ENCODE results near the gene METTL4.
A peak's percentile ranks its signal among the peaks of the same experiment; 100 is the strongest.
"Not testable (repeated sequence)": the region's sequence is repeated elsewhere in the genome, so short reads cannot be mapped to it uniquely, and the experiment has no call there.

The METTL4 gene

DNA sequence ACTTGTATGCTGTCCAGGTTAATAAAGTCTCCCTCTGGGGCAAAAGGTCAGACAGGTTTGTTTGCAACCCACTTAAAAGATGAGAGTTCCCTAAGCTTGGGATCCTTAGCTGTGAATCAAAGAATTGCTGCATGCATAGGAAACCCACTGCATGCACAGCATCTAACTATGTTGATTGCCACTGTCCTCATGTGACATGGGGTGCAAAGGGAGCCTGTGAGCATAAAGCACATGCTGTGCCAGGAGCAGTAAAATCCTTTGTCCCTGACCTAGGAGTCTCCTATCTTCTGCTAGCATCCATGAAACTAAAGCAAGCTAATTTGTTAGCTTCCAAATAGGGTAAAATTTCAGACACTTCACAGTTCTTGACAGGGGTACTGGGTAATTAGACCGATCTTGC lies 13.8 kb downstream of the METTL4 start:
- DNase-seq: no peak

DNA sequence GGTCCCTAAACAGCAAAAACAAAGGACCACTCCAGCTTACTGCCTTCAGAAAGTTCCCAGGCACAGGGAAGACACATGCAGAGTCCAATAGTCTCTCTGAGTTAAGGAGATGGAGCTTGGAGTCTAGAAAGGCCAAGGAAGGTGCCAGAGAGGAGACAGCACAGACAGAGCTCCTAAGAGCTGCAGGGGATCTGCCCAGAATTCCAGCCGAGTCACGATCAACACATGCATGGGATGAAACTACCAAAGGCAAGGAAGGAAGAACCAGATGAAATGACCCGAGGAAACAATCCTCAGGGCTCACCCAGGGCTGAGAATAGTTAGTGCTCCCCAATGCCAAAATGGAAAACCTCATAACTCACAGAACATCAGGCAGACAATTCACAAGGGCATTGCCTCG lies 15.4 kb downstream of the METTL4 start:
- DNase-seq: no peak

GRCh38 chr18:2554696-2555095 lies 16.6 kb downstream of the METTL4 start:
- no peak for DNase-seq

DNA sequence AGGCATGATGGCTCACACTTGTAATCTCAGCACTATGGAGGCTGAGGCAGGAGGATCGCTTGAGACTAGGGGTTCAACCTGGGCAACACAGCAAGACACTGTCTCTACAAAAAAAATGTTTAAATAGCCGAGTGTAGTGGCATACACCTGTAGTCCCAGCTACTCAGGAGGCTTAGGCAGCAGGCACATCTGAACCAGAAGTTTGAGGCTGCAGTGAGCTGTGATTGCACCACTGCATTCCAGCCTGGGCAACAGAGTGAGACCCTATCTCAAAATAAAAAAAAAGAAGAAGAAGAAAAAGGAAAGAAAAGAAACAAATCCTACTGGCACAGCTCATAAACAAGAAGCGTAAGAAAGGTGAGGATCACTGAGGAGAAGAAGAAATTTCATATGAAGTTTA lies 19.9 kb downstream of the METTL4 start:
- no peak for DNase-seq

DNA sequence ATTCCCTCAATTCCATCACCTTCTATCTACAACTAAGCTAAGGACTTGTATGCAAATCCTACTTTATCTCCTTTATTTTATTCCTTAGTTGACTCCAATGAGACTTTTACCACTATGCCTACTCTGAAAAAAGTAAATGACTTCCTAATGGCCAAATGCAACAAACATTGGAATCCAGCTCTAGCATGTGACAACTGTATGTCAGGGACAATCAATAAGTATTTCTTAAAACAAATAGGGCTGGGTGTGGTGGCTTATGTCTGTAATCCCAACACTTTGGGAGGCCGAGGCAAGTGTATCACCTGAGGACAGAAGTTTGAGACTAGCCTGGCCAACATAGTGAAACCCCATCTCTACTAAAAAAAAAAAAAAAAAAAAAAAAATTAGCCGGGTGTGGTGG lies 21.8 kb downstream of the METTL4 start:
- DNase-seq: no peak

DNA sequence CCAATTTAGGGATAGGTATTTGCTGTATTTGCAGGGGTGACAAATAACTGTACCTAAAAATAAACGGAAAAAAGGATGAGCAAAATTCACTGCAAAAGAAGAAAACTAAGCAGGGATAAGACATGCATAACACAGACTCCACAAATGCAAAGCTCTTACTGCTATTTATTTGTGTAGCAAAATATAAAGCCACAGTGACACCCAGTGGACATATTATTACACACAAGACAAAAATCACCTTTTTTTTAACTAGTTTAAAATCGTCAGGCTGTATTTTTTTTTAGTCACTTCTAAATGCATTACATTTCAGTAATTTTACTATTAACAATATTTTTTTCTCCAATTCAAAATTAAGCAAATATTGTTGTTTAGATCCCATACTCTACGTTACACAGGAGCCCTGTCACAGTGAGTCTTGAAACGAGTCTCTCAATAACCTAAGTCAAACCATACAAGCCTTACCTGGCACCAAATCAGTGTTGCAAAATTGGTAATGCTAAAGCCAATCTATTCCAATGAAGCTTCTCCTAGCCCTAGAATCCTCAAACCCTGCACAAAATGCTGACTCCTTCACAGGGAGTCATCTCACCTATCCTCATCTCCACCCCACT lies 23.7 kb downstream of the METTL4 start:
- DNase-seq: peak; percentile 16

DNA sequence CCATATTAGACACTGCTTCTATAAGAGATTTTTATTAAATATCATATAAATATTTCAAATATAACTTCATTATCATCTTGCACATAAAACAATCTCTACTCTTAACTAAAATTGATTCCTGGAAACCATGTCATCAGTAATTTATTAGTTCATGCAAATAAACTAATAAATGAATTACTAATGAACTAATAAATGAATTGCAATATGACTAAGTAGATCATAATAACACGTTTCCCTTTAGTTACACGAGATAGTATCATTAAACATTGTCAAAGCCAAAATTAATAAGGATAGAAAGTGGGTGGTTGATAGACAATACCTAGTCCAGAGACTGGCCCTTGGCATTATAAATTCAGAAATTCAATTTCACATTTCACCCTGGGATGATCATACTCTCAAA lies 26.1 kb downstream of the METTL4 start:
- DNase-seq: no peak

- peak; percentile 20 for DNase-seq
Observed at GRCh38 chr18:2541925-2542563, 29.3 kb downstream of the METTL4 start.

- DNase-seq: no peak
Observed at GRCh38 chr18:2540575-2540974, 30.7 kb downstream of the METTL4 start.

DNA sequence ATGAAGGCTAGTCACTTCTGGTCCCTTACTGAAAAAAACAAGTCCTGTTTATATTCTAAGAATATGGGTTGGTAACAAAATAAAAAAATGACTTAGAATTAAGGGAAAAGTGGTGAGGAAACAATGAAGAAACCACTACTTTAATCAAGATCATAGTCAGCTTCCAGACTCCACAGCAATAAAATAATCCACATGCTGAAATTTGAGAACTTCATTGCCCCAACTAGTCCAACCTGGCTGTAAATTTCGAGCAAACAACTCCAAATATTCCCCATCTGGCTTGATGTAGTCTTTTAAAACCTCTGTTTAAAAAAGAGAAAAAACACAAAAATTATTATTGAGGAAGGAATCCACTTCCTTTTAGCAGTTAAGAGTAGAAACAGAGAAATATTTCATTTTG lies 32.5 kb downstream of the METTL4 start:
- no peak for DNase-seq

GRCh38 chr18:2538236-2538635 lies 33.1 kb downstream of the METTL4 start:
- no peak for DNase-seq

GRCh38 chr18:2537296-2537695 lies 34.0 kb downstream of the METTL4 start:
- no peak for DNase-seq

- DNase-seq: no peak
Observed at GRCh38 chr18:2536493-2536892, 34.8 kb downstream of the METTL4 start.

DNA sequence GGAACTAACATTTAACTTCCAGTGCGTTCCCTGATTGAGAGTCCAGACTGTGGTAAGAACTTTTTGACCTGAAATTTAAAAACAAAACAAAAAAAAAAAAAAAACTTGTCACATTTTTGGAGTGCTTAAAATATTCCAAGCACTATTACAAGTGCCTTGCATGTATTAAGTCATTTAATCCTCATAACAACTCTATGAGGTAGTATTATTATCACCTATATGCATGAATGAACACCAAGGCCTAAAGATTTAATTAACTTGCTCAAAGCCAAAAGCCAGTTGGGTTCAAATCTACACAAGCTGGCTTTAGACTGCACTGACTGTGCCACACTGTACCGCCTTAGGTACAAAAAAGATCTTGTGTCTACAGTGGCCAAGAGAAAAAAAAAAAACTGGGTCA lies 35.2 kb downstream of the METTL4 start:
- no peak for DNase-seq

DNA sequence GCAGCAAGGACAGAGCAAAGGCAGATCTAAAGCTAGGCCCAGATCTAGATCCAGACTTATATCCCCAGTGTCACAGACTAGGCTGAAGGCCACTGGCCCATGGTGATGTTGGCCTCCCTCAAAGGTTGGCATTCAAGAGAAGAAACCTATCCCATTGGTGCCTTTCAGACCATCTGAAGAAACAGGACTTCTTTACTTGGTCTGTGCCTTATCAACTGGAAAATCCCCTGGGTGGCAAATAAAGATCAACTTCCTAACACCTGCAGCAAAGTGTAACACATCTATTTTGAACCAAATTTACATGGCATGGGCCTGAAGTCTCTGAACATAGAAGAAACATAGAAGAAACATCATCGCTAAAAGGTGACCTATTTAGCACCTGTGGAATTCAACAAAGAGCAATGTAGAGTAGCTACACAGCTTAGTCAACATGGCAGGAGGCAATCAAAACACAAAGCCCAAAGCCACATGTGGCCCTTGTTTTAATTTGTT lies 35.8 kb downstream of the METTL4 start:
- DNase-seq: no peak

- DNase-seq: no peak
Observed at GRCh38 chr18:2534906-2535305, 36.4 kb downstream of the METTL4 start.

DNA sequence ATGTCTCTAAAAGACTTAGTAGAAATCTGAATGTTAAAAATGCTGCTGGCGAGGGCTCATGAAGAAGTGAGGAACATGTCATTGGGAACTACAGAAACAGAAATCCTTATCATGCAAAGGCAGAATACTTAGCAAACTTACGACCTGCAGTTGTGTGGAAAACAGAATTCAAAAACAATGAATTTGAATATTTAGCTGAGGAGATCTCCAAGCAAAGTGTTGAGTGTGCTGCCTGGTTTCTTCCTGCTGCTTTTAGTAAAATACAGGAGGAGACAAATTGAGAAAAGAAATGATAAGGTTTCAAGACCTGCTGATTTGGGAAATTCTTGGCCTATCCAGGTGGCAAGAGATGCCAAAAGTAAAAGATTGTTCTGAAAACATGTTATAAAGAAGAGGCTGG lies 38.5 kb downstream of the METTL4 start:
- DNase-seq: no peak

DNA sequence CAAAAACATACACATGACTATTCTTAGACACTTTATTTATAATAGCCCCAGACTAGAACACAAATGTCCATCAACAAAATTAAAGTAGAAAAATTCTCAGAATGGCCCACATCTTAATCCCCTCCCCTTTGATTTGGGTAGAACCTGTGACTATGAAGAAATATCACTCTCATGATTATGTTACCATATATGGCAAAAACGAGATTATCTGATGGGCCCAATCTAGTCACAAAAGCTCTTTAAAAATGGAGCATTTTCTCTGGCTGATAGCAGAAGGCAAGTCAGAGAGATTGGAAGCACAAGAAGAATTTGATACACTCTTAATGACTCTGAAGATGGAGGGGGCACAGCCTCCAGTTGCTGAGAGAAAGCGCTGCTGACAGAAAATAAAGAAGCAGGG lies 39.6 kb downstream of the METTL4 start:
- DNase-seq: no peak

DNA sequence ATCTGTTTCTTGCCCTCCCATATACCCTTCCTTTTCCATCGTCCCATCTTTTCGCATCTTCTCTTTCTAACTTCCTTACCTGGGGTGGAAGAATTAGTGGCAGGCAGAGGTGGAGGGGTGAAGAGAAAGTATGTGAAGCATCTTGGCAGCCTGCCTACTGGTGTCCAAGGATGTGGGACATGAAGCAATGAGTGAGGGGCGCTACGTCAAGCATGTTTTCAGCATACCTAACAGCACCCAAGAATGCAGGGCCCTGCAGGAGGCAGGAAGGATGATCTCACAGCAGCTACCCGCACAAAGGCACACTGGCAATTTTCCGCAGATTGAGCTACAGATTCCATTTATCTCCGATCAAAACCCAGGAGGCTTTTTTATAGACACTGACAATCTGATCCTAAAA lies 42.2 kb downstream of the METTL4 start:
- no peak for DNase-seq

DNA sequence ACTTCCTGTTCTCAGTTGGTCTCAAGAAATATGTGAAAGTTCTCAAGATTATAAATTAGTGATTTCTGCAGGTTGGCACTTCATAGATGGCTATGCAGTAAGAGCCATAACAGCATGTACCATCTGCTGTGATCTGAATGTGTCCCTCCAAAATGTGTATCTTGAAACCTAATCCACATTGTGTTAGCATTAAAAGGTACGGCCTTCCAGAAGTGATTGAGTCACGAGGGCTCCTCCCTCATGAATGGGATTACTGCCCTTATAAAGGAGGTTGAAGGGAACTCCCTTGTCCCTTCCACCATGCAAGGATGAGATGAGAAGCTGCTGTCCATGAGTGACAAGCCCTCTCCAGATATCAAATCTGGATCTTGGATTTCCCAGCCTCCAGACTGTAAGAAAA lies 45.0 kb downstream of the METTL4 start:
- DNase-seq: no peak

DNA sequence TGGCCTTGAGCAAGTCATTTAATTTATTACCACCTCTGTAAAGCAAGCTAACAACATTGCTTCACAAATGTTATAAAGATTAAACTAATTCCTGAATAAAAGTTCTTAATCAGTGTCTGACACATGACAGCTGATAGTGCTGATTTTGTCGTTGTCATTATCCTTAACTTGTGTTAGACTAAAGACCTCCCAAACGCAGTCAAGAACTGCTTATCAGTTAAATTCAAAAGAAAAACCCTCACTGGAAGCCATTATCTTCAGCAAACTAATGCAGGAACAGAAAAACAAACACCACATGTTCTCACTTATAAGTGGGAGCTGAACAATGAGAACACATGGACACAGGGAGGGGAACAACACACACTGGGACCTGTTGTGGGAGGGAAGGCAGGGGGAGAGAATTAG lies 46.5 kb downstream of the METTL4 start:
- not testable (repeated sequence) for DNase-seq

DNA sequence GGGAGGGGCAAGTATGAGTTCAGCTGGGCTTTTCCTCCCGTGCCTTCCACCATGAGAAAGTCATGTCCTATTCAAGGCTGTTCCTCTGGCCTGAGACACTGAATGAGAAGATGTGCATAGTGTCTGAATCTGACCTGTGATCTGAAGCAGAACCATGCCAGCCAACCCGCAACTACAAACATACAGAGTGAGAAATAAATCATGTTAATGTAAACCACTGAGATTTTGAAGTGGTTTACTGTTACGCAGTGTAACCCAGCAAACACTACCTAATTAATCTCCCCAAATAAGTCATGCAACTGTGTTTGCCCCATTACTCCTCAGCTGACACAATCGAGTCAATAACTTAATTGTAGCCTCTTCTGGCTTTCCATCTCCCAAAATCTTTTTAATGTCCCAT lies 49.2 kb downstream of the METTL4 start:
- DNase-seq: no peak

DNA sequence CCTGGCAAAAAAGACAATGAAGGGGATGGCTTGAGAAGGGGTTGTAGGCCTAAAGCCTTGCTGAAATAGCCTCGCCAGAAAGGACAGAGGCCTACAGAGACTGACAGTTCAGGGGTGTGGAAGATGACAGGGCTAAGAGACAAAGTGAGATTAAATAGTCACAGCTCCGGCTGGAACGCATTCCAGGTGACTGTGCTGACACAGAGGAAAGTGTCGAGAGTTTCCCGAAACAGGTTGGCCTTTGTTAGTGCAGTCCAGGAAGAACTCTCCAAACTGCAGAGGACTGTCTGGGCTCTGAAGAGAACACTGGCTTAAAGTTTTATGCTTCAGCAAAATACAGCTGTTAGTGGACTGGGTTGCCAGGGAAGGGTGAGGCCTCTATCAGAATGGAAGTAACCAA lies 52.8 kb downstream of the METTL4 start:
- no peak for DNase-seq

GRCh38 chr18:2515908-2516625 lies 55.2 kb downstream of the METTL4 start:
- DNase-seq: peak; percentile 7
